K562 (cell line): Measurements from ENCODE around the gene MAPK4. TPM values are rescaled to one million over a fixed set of nuclear protein-coding genes. Genes with fewer than 3 reads are reported as not detected.

Experiments used
- ATAC-seq: fragments of 200-7000 bp; cut with Tn5 transposase; 3 replicates; pipeline ENCODE4 v1.9.1; 2020; ENCODE audit warnings: moderate library complexity
- BruUV-seq: library from RNA; stranded (reverse); fragments of 400-500 nt; replicated peaks from 2 replicates; lab custom pipeline; 2021; lab: Mats Ljungman, UMichigan
- CTCF ChIA-PET: fragments of 300-600 bp; formaldehyde crosslinking; extraction: SDS; loops from one replicate; lab custom pipeline; 2021; ENCODE audit warnings: low intra/inter-chr PET ratio; lab: Yijun Ruan, JAX
- POLR2A ChIA-PET: fragments of 300-600, 350-650 bp; sonication (Branson Sonifier 250); formaldehyde crosslinking; extraction: SDS; loops from one replicate; lab custom pipeline; 2021; ENCODE audit warnings: antibody characterized with exemption, inconsistent platforms; lab: Yijun Ruan, JAX
- DNase-seq, 4 experiments: peaks; one replicate each; pipeline versions ENCODE4 v3.0.0 to v3.0.0-alpha.2; 2011 to 2018; ENCODE audit warnings: low spot score in 3 of 4, mixed read lengths in 3 of 4; ENCODE audit errors: extremely low read depth in 1 of 4
- FAIRE-seq: peaks from 2 replicates; lab custom pipeline; 2011; peaks lifted over from hg19 to GRCh38; lab: Jason Lieb, UNC
- H2AFZ ChIP-seq: 2 replicates; pipeline ENCODE4 v1.6.0; 2011; ENCODE audit warnings: low read depth, low read length, control low read depth, inconsistent platforms
- H3K27ac ChIP-seq: fragments of 200-600 bp; 3 replicates; pipeline ENCODE4 v1.8.0; 2011; ENCODE audit warnings: low read depth, mild to moderate bottlenecking, control low read depth, inconsistent platforms, low read length, moderate library complexity, mixed read lengths; ENCODE audit errors: extremely low read depth
- H3K27me3 ChIP-seq, 2 experiments: fragments of 300-600 bp in 1 of 2; 2 replicates in 1 of 2; 3 replicates in 1 of 2; pipeline versions ENCODE4 v1.6.0 to v1.8.0; 2011; ENCODE audit warnings: inconsistent platforms in 2 of 2, low read length in 2 of 2, mild to moderate bottlenecking in 1 of 2, mixed read lengths in 1 of 2, moderate library complexity in 1 of 2; ENCODE audit not compliant: control insufficient read depth in 2 of 2, insufficient read depth in 2 of 2
- H3K36me3 ChIP-seq: fragments of 300-600 bp; 3 replicates; pipeline ENCODE4 v1.8.0; 2011; ENCODE audit warnings: mild to moderate bottlenecking, low read length, inconsistent platforms; ENCODE audit not compliant: control insufficient read depth, insufficient read depth
- H3K4me1 ChIP-seq, 2 experiments: fragments of 200-600 bp in 1 of 2; replicated peaks in 1 of 2; 2 replicates in 1 of 2; 3 replicates in 1 of 2; pipeline versions ENCODE4 v1.5.1 to v1.8.0; 2011; ENCODE audit warnings: inconsistent platforms in 2 of 2, low read length in 2 of 2, mild to moderate bottlenecking in 1 of 2, mixed read lengths in 1 of 2, moderate library complexity in 1 of 2; ENCODE audit not compliant: control insufficient read depth in 2 of 2, insufficient read depth in 2 of 2
- H3K4me2 ChIP-seq: 2 replicates; pipeline ENCODE4 v1.6.1; 2011; ENCODE audit warnings: low read length, control low read depth, inconsistent platforms, mixed read lengths; ENCODE audit not compliant: insufficient read depth
- H3K4me3 ChIP-seq: fragments of 200-600 bp; sonication (generic), shearing (Covaris generic); 2 replicates; pipeline ENCODE4 v1.5.1; 2016; ENCODE audit warnings: control low read depth, inconsistent platforms
- H3K79me2 ChIP-seq: fragments of 200-600 bp; 3 replicates; pipeline ENCODE4 v1.8.0; 2011; ENCODE audit warnings: low read length, inconsistent platforms; ENCODE audit not compliant: control insufficient read depth, insufficient read depth
- H3K9ac ChIP-seq, 2 experiments: 2 replicates each; pipeline versions ENCODE4 v1.6.0 to v1.6.1; 2011; ENCODE audit warnings: low read depth in 2 of 2, low read length in 2 of 2, control low read depth in 1 of 2, inconsistent platforms in 1 of 2, mild to moderate bottlenecking in 1 of 2, mixed read lengths in 1 of 2; ENCODE audit not compliant: insufficient read depth in 1 of 2
- H3K9me1 ChIP-seq: one replicate; pipeline ENCODE4 v1.6.0; 2011; ENCODE audit warnings: inconsistent platforms, mild to moderate bottlenecking, low read length, moderate library complexity; ENCODE audit not compliant: control insufficient read depth, insufficient read depth
- H3K9me3 ChIP-seq: replicated peaks from 2 replicates; pipeline ENCODE4 v1.5.1; 2011; ENCODE audit warnings: low read depth, low read length, inconsistent platforms; ENCODE audit not compliant: control insufficient read depth, insufficient read depth
- H4K20me1 ChIP-seq: replicated peaks from 2 replicates; pipeline ENCODE4 v1.6.1; 2011; ENCODE audit warnings: low read length, inconsistent platforms, mixed read lengths; ENCODE audit not compliant: control insufficient read depth, insufficient read depth
- BDP1 ChIP-seq: IDR thresholded peaks from 3 replicates; pipeline ENCODE4 v1.6.1; 2011; ENCODE audit not compliant: insufficient read length, insufficient read depth
- HDAC1 ChIP-seq, 2 experiments: fragments of 450-650 bp; IDR thresholded peaks; 2 replicates each; pipeline ENCODE4 v1.6.1; 2016 to 2017; ENCODE audit warnings: inconsistent platforms in 1 of 2, mild to moderate bottlenecking in 1 of 2, moderate library complexity in 1 of 2
- KLF1 ChIP-seq: fragments of 450-650 bp; IDR thresholded peaks from 2 replicates; pipeline ENCODE4 v1.6.1; 2016; ENCODE audit warnings: missing genetic modification characterization, missing compliant biosample characterization
- KLF10 ChIP-seq: fragments of 250-450 bp; sonication (Bioruptor Pico); IDR thresholded peaks from 2 replicates; pipeline ENCODE4 v1.6.1; 2021; ENCODE audit warnings: matching md5 sums
- RBM39 ChIP-seq: fragments of 200-400 bp; formaldehyde crosslinking; optimal IDR thresholded peaks from 2 replicates; pipeline ENCODE3; 2018; ENCODE audit warnings: low read depth, low read length
- ZNF324 ChIP-seq: fragments of 250-450 bp; sonication (Bioruptor Pico); IDR thresholded peaks from 2 replicates; pipeline ENCODE4 v1.4.0; 2020; ENCODE audit warnings: mild to moderate bottlenecking
- WGBS: fragments of 100-300 bp; shearing (Covaris generic); methylation state at CpG from one replicate; pipeline ENCODE4 v1.1.6; 2016; ENCODE audit warnings: low coverage, mixed read lengths; ENCODE audit not compliant: insufficient coverage; ENCODE audit errors: missing lambda C conversion rate; 5-methylcytosine and 5-hydroxymethylcytosine counted together
- in situ Hi-C: fragments of 300-500 bp; cut with MboI; formaldehyde crosslinking; loops from 4 replicates; pipeline ENCODE4 v1.15.0; 2018; ENCODE audit warnings: inconsistent platforms, mixed read lengths
- intact Hi-C: fragments of 100-400 bp; cut with micrococcal nuclease; formaldehyde crosslinking; loops from 2 replicates; pipeline ENCODE4 v1.14.2; 2022
- polyA plus RNA-seq, 8 experiments: library from polyadenylated mRNA; depleted of rRNA in 4 of 8; stranded (reverse) in 5 of 8; unstranded in 3 of 8; fragments of >200 nt; fragmentation: Nextera tagmentation in 2 of 8; fragmentation: Illumina TruSeq in 1 of 8; extraction: Ambion mirVana in 2 of 8; extraction: Trizol in 1 of 8; gene quantifications; 2 replicates each; pipeline versions ENCODE4 v1.2.1 to v1.2.3, GENCODE V29; 2011 to 2014; ENCODE audit warnings: inconsistent platforms in 1 of 8, missing spikeins in 1 of 8
- total RNA-seq, 7 experiments: library from RNA; depleted of rRNA in 6 of 7; stranded (reverse); fragments of >200 nt in 6 of 7; fragmentation: Illumina TruSeq in 2 of 7; extraction: Trizol in 2 of 7; gene quantifications; 2 replicates each; pipeline versions ENCODE4 v1.2.1 to v1.2.3, GENCODE V29; 2011 to 2021; ENCODE audit warnings: low replicate concordance in 1 of 7
- TF ChIP-seq, protein P1 (sequence below), 3 experiments: IDR thresholded peaks in 2 of 3; conservative IDR thresholded peaks in 1 of 3; 2 replicates each; pipeline ENCODE4 v1.5.1; 2011 to 2012; ENCODE audit warnings: low read length in 3 of 3, mild to moderate bottlenecking in 3 of 3, control low read depth in 2 of 3, improper control_type of control experiment in 1 of 3, inconsistent platforms in 1 of 3, low read depth in 1 of 3, mixed read lengths in 1 of 3, moderate library complexity in 1 of 3; ENCODE audit not compliant: insufficient read depth in 2 of 3
- TF ChIP-seq, protein P2 (sequence below): fragments of 250-450 bp; sonication (Bioruptor Pico); IDR thresholded peaks from 2 replicates; pipeline ENCODE4 v1.8.0; 2022; ENCODE audit warnings: inconsistent platforms, mild to moderate bottlenecking, moderate library complexity, borderline replicate concordance

The MAPK4 gene
- total and polyA plus RNA-seq, 9 of the 15 experiments (the other 6 are each of a cell fraction or from before 2014, with no cell fraction given) = not detected

DNA sequence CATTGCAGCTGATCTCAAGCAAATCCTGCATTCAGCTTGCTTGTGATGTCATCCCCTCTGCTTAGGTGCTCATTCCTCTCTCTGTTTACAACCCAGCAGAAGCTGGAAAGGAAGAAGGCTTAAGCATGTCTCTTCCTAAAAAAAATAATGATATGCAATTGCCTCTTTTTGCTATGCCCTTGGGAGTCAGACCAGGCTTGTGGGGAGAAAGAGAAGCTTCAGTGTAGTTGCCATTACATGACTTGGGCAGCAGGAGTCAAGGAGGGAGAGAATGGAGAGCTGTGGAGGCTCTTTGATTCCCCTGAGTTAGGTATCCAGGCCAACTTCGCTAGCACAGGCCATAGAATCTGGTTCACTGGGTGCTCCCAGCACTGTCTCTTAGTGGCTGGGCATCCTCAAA, 101.1 kb downstream of the MAPK4 start:
- H3K27me3 ChIP-seq = peaks cover 0 to 9% of the 10 kb centered on the region in 2 experiments; a peak in 2 of 5 replicates
- POLR2A ChIA-PET = no interaction called here
- no peaks in the 10 kb centered on the region for H3K36me3 ChIP-seq
- WGBS = 0% methylated on average over 1 of the region's 1 CpG
- no peaks in the 10 kb centered on the region for H4K20me1 ChIP-seq
- ATAC-seq (no peak), FAIRE-seq (no peak), DNase-seq (no peak)
- H3K27ac ChIP-seq = no peak overlapping the region
- CTCF ChIA-PET = no interaction called here
- no TSS peak for BruUV-seq
- no peaks in the 10 kb centered on the region for H3K9me1 ChIP-seq
- H3K4me1 ChIP-seq = no peaks in the 10 kb centered on the region
- intact Hi-C loops = no loop called here
- no peak overlapping the region for H3K4me2 ChIP-seq
- H3K4me3 ChIP-seq = no peak overlapping the region
- H2AFZ ChIP-seq = no peak overlapping the region
- H3K9ac ChIP-seq = no peak overlapping the region
- H3K9me3 ChIP-seq = no peaks in the 10 kb centered on the region; the same call in 1 of the 2 replicates
- no peak for TF ChIP-seq KLF10
- in situ Hi-C loops = no loop called here
- H3K79me2 ChIP-seq = no peaks in the 10 kb centered on the region

GRCh38 chr18:50662177-50662576, 102.3 kb downstream of the MAPK4 start:
- ATAC-seq = no peak
- CTCF ChIA-PET = no interaction called here
- Histone ChIP-seq H3K27me3 (peaks cover 0 to 9% of the 10 kb centered on the region in 2 experiments; a peak in 2 of 5 replicates), H3K4me3 (no peak overlapping the region), H3K27ac (no peak overlapping the region), H3K79me2 (no peaks in the 10 kb centered on the region), H3K9ac (no peak overlapping the region), H3K4me1 (no peaks in the 10 kb centered on the region), H3K9me3 (no peaks in the 10 kb centered on the region; the same call in 1 of the 2 replicates), H3K4me2 (no peak overlapping the region), H3K9me1 (no peaks in the 10 kb centered on the region), H3K36me3 (no peaks in the 10 kb centered on the region), H4K20me1 (no peaks in the 10 kb centered on the region), H2AFZ (no peak overlapping the region)
- in situ Hi-C loops (no loop called here), intact Hi-C loops (loop anchor here (1.0 kb wide), 1 partner anchor 122 kb away; no protein-coding TSS in a partner anchor)
- POLR2A ChIA-PET = no interaction called here
- 0% methylated on average over 3 of the region's 3 CpGs for WGBS
- BruUV-seq = no TSS peak
- DNase-seq = peak; percentile 23 to 39 (median 32)
- FAIRE-seq = no peak
- TF ChIP-seq ZNF324 (no peak), HDAC1 (IDR thresholded peaks at IDR 0.05) (no peak), RBM39 (no peak), KLF1 (tag) (no peak), BDP1 (no peak)
- TF ChIP-seq, protein P1, sequence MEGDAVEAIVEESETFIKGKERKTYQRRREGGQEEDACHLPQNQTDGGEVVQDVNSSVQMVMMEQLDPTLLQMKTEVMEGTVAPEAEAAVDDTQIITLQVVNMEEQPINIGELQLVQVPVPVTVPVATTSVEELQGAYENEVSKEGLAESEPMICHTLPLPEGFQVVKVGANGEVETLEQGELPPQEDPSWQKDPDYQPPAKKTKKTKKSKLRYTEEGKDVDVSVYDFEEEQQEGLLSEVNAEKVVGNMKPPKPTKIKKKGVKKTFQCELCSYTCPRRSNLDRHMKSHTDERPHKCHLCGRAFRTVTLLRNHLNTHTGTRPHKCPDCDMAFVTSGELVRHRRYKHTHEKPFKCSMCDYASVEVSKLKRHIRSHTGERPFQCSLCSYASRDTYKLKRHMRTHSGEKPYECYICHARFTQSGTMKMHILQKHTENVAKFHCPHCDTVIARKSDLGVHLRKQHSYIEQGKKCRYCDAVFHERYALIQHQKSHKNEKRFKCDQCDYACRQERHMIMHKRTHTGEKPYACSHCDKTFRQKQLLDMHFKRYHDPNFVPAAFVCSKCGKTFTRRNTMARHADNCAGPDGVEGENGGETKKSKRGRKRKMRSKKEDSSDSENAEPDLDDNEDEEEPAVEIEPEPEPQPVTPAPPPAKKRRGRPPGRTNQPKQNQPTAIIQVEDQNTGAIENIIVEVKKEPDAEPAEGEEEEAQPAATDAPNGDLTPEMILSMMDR (IDR thresholded peaks at IDR 0.05 in 2 of 3, conservative IDR thresholded peaks at IDR 0.05 in 1 of 3; ENCODE audit: insufficient read depth in 2 of 3, low read depth in 1 of 3, low read length in 3 of 3) = peak; percentile 39 to 57 (median 55); a peak in 5 of 6 replicates
- TF ChIP-seq, protein P2, sequence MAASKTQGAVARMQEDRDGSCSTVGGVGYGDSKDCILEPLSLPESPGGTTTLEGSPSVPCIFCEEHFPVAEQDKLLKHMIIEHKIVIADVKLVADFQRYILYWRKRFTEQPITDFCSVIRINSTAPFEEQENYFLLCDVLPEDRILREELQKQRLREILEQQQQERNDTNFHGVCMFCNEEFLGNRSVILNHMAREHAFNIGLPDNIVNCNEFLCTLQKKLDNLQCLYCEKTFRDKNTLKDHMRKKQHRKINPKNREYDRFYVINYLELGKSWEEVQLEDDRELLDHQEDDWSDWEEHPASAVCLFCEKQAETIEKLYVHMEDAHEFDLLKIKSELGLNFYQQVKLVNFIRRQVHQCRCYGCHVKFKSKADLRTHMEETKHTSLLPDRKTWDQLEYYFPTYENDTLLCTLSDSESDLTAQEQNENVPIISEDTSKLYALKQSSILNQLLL = no peak
